D721Med (cell line): ENCODE data around the gene CSTPP1.

Experiments
- DNase-seq: peaks from one replicate; pipeline ENCODE4 v3.0.0; 2011; ENCODE audit warnings: low spot score; ENCODE audit not compliant: insufficient read length
- FAIRE-seq: peaks from 2 replicates; lab custom pipeline; 2011; peaks lifted over from hg19 to GRCh38; lab: Jason Lieb, UNC
- CTCF ChIP-seq: IDR thresholded peaks from 2 replicates; pipeline ENCODE4 v1.5.1; 2012; ENCODE audit warnings: mild to moderate bottlenecking, control low read depth; ENCODE audit not compliant: insufficient read depth; ENCODE audit errors: missing control alignments

Gene CSTPP1

GRCh38 chr11:46944356-46945075, 8.0 kb downstream of the CSTPP1 start:
- TF ChIP-seq CTCF: no peak
- FAIRE-seq (no peak), DNase-seq (no peak)

- TF ChIP-seq CTCF: no peak
- no peak for FAIRE-seq
These were observed 11.0 kb downstream of the CSTPP1 start for GRCh38 chr11:46947399-46948077.

GRCh38 chr11:46948378-46949131, 12.0 kb downstream of the CSTPP1 start:
- DNase-seq (no peak), FAIRE-seq (no peak)
- TF ChIP-seq CTCF: no peak

More at GRCh38 chr11:46947399-46948077, 11.0 kb downstream of the CSTPP1 start:
- no peak for DNase-seq

- DNase-seq (no peak), FAIRE-seq (no peak)
- TF ChIP-seq CTCF: no peak
These were observed 12.7 kb downstream of the CSTPP1 start for GRCh38 chr11:46949297-46949696.

GRCh38 chr11:46951864-46952263, 15.3 kb downstream of the CSTPP1 start:
- TF ChIP-seq CTCF: no peak

GRCh38 chr11:46952553-46952952, 16.0 kb downstream of the CSTPP1 start:
- FAIRE-seq: no peak
- DNase-seq: no peak

More at GRCh38 chr11:46951864-46952263, 15.3 kb downstream of the CSTPP1 start:
- FAIRE-seq: no peak
- DNase-seq: no peak

More at GRCh38 chr11:46952553-46952952, 16.0 kb downstream of the CSTPP1 start:
- TF ChIP-seq CTCF: no peak
